ENCODE measurements around the gene MAPK8.

Gene MAPK8

DNA sequence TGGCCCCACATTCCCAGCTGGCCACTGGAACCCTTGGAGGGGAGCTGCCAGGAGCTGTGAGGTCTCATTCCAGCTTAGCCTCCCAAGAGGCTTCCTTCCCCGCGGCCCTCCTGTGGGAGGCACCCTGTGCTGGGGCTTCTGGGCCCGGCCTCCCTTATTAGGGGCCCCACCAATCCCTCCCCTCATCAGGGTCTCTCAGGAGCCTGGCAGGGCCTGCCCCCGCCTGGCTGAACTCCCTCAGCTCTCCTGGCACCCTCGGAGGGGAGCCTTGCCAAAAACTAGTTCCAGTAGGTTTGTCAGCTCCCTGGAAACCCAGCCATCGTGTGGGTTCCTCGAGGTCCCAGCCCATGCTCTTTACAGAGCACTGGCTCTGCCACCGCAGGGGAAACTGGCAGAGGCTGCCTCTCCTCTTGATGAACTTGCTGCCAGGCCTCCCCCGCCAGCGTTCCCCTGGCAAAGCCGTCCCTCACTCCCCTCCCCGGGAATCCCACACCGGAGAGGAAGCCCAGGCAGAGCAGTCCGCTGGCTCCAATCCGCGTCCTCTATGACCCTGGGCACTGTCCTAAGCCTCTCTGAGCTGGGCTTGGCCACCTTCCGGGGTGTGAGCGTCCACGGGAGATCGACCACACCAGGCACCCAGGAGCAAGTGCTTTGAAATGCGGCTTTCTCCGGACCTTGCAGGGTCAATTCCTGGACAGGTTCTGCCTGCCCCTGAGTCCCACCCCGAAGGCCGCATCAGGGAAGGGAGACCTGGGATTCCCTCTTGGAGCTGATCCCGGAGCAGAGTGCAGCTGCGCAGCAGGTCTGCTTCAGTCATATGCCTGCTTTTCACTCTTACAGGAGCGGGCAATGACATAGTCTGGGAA is 158.6 kb downstream of the MAPK8 start:
- no peak for DNase-seq

GRCh38 chr10:48465860-48466521 is 159.5 kb downstream of the MAPK8 start:
- no peak for DNase-seq

DNA sequence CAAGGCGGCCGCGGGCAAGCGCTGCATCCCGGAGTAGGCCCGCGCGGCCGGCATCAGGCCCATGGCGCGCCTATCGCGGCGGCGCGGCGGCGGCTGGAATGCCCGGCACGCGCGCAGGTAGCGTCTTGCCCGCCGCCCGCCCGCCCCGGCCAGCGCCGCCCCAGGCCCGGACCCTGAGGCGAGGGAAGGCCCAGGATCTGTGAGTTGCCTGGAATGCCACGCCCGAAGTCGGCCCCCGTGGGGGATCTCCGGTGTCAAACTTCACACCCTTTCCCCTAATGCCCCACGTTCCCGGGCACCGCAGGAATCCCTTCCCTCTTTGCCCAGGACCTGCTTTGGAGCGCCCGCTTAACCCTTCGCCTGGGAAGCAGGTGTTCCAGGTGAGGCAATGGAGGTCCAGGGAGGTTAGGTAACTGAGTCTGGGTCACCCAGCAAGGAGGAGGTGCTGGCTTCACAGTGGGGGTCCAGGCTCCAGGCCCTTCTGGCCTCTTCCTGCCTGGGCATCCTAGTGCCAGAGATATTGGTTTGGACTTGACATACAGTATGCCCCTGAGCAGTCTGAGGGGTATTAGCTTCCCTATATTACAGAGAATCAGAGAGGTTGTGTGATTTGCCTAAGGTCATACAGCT is 160.2 kb downstream of the MAPK8 start:
- DNase-seq: no peak

DNA sequence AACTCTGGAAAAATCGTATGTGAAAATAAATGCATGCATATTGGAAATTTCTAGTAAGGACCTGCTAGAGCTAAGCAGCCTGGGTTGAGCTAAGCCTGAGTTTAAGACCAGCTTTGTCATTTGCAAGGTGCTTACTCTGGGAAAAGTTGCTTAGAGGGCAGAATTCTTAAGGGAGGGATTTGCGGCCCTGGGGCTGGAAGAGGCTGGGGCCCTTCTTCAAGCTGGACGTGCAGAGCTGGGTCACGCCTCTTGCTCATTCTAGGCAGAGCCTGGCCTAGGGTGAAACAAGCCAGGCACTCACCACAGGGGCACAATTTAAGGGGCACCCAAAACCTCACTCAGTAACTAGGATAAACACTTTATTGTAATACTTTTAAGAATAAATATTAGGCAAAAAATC is 161.2 kb downstream of the MAPK8 start:
- no peak for DNase-seq

- no peak for DNase-seq
These were observed 161.8 kb downstream of the MAPK8 start for GRCh38 chr10:48468130-48468790.

- DNase-seq: no peak
These were observed 162.5 kb downstream of the MAPK8 start for GRCh38 chr10:48468866-48469511.

DNA sequence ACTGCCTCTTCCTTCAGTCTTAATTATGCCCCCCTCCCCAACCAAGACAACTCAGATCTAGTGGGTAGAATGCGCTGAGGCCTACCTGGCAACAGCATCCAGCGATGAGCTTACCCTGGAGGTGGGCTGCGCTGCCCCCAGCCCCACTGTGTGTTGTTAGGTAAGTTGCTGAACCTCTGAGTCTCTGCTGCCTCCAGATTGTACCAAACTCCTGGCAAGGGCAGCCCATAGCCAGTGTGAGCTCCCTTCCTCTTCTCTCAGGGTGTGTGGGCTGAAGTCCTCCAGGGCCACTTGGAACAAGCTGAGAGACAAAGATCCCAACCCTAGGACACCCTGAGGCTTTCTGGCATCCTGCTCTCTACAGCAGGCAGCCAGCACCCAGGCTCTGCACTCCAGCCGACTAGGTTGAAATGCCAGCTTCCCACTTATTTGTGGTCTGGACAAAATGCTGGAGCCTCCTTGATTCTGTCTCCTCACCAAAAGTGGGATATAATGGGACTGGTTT is 163.1 kb downstream of the MAPK8 start:
- no peak for DNase-seq

DNA sequence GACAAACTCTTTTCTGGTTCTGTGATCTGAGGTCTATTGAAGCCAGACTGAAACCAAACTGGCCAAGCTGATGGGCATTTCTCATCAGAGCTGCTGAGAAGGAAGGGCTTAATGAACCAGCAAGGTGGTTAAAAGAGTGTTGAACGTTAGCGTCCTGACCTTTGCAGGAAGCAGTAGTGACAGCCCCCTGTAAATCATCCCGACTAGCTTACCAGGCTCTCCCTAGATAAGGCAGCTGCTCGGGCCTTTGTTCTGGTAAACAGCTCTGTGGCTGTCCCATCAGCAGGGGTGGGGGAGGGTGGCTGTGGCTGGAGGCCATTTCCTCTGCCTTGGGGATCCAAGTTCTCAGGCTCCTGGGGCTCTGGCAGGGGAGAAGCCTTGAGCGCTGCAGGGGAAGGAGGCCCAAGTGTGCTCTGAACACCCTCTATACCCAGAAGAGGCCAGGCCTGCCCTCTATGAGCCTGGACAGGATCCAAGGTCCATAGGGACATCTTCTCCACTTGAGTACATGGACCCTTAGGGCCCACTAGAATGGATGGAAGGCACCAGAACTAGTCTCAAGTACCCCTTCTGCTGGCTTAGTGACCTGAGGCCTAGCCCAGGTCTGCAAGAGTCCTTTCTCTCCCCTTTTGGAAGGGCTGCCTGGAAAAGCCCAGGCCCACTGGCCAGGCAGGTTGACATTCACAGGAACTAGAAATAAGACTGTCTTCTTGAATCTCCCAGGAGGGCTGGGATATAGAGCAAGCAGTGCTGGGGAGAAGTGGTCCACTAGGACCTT is 163.8 kb downstream of the MAPK8 start:
- DNase-seq: no peak

DNA sequence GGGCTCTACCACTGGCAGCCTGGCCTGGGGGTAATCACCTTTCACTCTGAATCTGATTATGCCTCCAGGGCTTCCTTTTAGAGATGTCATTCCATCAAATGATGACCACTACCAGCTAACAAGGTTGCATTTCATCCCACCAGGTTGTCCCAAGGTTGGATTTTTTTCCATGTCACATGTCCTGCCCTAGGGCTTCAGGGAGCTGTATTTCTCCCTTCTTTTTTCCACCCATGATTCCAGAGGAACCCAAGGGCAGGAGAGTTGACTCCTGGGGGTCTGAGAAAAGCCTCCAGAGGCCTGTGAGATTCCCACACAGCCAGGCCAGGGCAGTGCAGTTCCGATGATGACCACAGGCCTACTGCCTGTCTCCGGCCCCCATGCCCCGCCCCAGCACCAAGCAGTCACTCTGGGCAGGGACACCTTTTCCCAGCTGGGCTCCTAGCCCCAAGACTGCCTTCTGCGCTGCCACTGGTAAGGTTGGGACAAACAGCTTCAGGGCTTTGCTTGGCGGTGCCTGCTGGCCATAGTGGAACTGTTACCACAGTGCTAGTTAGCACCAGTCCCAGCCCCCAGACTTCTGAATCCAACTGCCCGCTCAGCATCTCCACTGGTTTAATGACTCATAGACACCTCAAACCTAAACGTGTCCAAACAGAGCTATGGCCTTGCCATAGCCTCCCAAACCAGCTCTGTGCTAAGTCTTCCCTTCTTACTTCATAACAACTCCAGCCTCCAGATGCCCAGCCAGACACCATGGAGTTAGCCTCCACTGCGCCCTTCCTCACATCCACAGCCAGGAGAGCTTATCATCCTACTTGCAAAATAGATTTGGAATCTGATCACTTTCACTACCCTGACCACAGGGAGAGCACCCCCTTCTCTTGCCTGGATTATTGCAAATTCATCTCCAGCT is 164.7 kb downstream of the MAPK8 start:
- no peak for DNase-seq

GRCh38 chr10:48472501-48473069 is 166.1 kb downstream of the MAPK8 start:
- no peak for DNase-seq

GRCh38 chr10:48473704-48474103 is 167.2 kb downstream of the MAPK8 start:
- no peak for DNase-seq

DNA sequence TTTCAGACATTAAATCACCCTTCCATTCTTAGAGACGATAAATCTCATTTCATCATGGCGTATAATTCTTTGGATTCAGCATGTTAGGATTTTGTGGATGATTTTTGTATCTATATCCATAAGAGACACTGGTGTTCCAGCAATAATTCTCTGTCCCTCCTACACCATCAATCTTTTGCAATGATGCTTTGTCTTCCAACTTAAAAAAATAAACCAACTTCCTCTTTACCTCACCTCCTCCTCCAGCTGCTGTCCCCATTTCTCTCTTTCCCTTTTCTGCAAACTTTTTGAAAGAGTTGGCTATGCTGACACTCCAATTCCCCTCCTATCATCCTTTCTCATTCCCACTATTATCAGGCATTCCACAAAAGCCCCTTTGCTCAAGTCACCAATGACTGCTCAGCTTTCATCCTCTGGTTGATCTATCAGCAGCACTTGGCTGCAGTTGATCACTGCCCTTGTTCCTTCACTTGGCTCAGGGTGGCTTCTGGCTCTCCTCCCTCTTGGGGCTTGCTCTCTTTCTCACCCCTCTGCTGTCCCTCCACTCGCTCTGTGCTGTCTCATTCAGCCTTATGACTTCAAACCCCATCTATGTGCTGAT is 168.4 kb downstream of the MAPK8 start:
- no peak for DNase-seq

- DNase-seq: no peak
These were observed 169.4 kb downstream of the MAPK8 start for GRCh38 chr10:48475943-48476278.

DNA sequence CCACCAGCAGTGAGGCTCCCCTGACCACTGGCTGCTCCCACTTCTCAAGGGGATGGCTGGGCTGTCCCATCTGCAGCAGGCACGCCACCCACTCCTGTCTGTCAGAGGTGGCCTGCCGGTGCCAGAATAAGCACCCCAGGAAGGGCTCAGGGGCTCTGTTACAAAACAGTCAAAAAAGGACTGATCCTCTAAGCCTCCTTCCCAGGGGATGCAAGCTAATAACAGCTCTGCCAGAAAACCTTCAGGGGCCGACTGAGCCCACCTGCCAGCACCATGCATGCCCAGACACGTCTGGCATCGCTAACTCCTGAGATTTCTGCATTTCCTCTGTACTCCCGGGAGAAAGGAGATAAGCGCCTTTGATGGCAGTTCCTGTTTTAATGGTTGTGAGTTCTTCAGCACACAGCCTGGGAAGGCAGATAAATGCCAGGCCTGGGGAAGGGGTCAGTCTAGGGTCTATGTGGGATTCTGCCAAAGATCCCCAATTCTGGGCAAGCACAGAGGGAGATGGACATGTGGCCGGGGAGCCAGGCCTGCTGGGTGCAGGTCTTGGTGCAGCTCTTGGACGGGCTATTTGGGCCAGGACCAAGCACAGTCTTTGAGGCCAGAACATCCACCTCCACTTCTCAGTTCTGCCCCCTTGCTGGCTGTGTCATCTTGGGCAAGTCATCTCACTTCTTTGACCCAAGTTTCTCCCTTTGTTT is 170.0 kb downstream of the MAPK8 start:
- no peak for DNase-seq

DNA sequence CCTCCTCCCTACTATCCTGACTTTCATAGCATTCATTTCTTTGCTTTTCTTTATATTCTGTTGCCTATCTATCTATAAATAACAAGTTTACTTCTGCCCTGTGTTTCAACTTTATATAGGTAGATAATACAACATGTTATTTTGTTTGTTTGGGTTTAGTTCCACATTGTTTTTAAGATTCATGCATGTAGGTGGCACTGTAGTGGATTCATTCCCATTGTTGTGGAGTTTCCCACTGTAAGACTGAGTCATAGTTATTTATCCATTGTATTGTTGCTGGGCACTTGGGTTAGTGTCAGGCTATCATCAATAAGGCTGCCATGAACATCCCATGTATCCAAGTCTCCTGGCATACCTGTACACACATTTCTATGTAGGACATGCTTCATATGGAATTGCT is 170.7 kb downstream of the MAPK8 start:
- DNase-seq: no peak

GRCh38 chr10:48477616-48478015 is 171.1 kb downstream of the MAPK8 start:
- DNase-seq: no peak

- DNase-seq: no peak
These were observed 172.0 kb downstream of the MAPK8 start for GRCh38 chr10:48478469-48478868.

DNA sequence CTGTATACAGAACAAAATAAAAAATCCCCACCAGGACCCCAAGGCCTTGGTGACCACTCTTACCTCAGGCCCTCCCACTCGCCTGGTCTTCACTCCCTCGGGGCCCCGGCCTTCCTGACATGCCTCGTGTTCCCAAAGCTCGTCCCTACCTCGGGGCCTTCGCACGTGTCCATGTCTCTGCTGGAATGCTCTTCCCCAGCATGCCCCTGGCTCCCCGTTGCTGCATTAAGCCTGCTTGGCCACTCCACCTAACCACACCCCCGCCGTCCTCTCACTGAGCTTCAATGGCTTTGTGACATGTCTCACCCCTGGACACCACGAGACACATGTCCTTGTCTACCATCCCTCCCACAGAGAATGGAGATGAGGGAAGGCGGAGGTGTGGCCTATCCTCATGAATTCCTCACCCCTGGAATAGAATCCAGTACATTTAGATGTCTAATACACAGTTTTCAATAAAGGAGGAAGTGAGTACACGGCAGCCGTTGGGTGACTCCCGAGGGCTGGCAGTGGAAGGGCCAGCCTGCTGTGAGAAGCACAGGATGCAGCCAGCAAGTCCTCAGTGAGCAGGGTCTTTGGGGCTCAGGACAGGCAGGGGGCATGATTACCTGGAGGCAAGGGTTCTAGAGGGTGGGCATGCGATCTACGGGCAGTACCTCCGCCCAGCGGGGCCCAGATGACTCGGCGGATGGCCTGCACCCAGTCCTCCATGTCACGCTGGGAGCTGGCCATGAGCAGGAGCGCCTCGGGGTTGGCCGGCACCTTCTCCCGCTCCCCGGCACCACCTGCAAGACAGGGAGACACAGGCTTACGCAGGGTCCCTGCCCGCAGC is 172.7 kb downstream of the MAPK8 start:
- no peak for DNase-seq
